HepG2 (cell line): ENCODE measurements around the gene MC3R.

Experiments
- ETV6 ChIP-seq: sonication (generic); formaldehyde crosslinking; conservative IDR thresholded peaks from 2 replicates; pipeline ENCODE4 v1.4.0; 2020; ENCODE audit warnings: missing genetic modification reagents
- RAD21 ChIP-seq: fragments of 450-650 bp; formaldehyde crosslinking; IDR thresholded peaks from 2 replicates; pipeline ENCODE4 v1.5.0; 2020; ENCODE audit warnings: mild to moderate bottlenecking
- RBAK ChIP-seq: sonication (generic); formaldehyde crosslinking; IDR thresholded peaks from 2 replicates; pipeline ENCODE4 v1.5.1; 2020; ENCODE audit warnings: mild to moderate bottlenecking, missing genetic modification reagents
- SKI ChIP-seq: fragments of 450-650 bp; IDR thresholded peaks from one replicate; pipeline ENCODE4 v1.6.1; 2018; ENCODE audit warnings: mild to moderate bottlenecking; ENCODE audit not compliant: partially characterized antibody
- TBL1XR1 ChIP-seq: fragments of 150-350 bp; IDR thresholded peaks from 2 replicates; pipeline ENCODE4 v1.6.1; 2014; ENCODE audit warnings: borderline replicate concordance, low read length; ENCODE audit not compliant: partially characterized antibody
- ZNF652 ChIP-seq: IDR thresholded peaks from 2 replicates; pipeline ENCODE4 v1.6.1; 2016; ENCODE audit warnings: low read depth, borderline replicate concordance
- ZNF766 ChIP-seq: sonication (generic); formaldehyde crosslinking; IDR thresholded peaks from 2 replicates; pipeline ENCODE4 v1.5.0; 2020; ENCODE audit warnings: missing genetic modification reagents, borderline replicate concordance
- ZNF841 ChIP-seq: sonication (generic); formaldehyde crosslinking; IDR thresholded peaks from 2 replicates; pipeline ENCODE4 v1.8.1; 2023; ENCODE audit warnings: missing genetic modification reagents, borderline replicate concordance
- TF ChIP-seq, protein P1 (sequence below): sonication (generic); formaldehyde crosslinking; IDR thresholded peaks from 2 replicates; pipeline ENCODE4 v1.5.0; 2020; ENCODE audit warnings: mild to moderate bottlenecking, missing genetic modification reagents, moderate library complexity

DNA sequence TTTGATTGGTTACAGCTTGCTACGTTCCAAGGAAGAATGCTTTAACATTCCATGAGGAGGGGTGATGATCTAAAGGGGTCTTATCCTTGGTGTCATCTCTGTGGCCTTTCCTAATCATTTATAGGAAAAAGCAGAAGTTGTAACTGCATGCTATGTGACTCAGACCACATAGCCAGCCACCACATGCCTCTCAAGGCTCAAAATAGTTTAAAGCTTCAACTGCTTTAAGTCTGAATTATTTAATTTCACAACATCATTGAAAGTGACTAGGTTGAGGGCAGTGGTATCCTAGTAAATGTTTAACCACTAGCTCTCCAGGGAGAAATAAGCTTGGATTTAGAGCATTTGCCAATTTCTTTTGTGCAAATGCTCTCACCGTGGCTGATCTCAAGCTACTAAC lies 29.7 kb downstream of the MC3R start:
- TF ChIP-seq RBAK (CRISPR knock-in tag) = no peak
- TF ChIP-seq TBL1XR1 = no peak
- TF ChIP-seq ZNF652 (CRISPR knock-in tag) = no peak
- TF ChIP-seq, protein P1, sequence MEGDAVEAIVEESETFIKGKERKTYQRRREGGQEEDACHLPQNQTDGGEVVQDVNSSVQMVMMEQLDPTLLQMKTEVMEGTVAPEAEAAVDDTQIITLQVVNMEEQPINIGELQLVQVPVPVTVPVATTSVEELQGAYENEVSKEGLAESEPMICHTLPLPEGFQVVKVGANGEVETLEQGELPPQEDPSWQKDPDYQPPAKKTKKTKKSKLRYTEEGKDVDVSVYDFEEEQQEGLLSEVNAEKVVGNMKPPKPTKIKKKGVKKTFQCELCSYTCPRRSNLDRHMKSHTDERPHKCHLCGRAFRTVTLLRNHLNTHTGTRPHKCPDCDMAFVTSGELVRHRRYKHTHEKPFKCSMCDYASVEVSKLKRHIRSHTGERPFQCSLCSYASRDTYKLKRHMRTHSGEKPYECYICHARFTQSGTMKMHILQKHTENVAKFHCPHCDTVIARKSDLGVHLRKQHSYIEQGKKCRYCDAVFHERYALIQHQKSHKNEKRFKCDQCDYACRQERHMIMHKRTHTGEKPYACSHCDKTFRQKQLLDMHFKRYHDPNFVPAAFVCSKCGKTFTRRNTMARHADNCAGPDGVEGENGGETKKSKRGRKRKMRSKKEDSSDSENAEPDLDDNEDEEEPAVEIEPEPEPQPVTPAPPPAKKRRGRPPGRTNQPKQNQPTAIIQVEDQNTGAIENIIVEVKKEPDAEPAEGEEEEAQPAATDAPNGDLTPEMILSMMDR (CRISPR knock-in tag) = no peak
- TF ChIP-seq SKI = no peak
- no peak for TF ChIP-seq ZNF841 (CRISPR knock-in tag)
- TF ChIP-seq ETV6 (CRISPR knock-in tag) = no peak
- no peak for TF ChIP-seq ZNF766 (CRISPR knock-in tag)
- TF ChIP-seq RAD21 (CRISPR knock-in tag) = no peak
